Erythroblast (primary cell): Measurements from ENCODE around the gene TSPAN2.
A peak's percentile ranks its signal among the peaks of the same experiment; 100 is the strongest.

Experiments used
- DNase-seq, 2 experiments: peaks; one replicate each; lab custom pipeline; 2025; lab: John Stamatoyannopoulos, UW
- GATA1 ChIP-seq: IDR thresholded peaks from 2 replicates; pipeline ENCODE4 v1.6.1; 2011; ENCODE audit warnings: low read depth, mild to moderate bottlenecking, control low read depth, low read length, moderate library complexity
- POLR2A ChIP-seq: IDR thresholded peaks from 2 replicates; pipeline ENCODE4 v1.6.1; 2011; ENCODE audit warnings: mild to moderate bottlenecking, low read length

Gene TSPAN2

DNA sequence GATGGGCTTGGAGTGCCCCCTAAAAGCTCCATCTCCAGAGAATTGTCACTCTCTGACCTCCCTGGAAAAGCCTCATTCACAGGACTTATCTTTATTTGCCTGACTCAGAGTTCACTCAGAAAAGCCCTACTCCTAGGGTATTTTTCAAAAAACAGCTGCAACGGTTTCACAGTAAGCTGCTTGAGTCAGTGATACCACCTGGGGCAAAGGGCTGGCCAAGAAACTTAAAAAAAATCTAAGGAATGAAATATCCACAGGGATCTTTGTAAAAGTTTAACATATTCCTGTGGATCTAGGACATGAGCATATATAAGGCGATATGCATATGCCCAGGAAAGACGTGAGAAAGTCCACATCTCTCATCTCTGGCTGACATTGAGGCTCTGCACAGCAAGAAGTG lies 33.8 kb upstream of the TSPAN2 start:
- no peak for DNase-seq
- TF ChIP-seq POLR2A, result no peak
- no peak for TF ChIP-seq GATA1

- no peak for TF ChIP-seq POLR2A
- TF ChIP-seq GATA1, result no peak
Measured at GRCh38 chr1:115121793-115122192, 32.5 kb upstream of the TSPAN2 start.

GRCh38 chr1:115120296-115120695 lies 31.0 kb upstream of the TSPAN2 start:
- TF ChIP-seq POLR2A (no peak), GATA1 (no peak)
- DNase-seq, result no peak

More at GRCh38 chr1:115121793-115122192, 32.5 kb upstream of the TSPAN2 start:
- DNase-seq, result no peak

GRCh38 chr1:115118611-115119010 lies 29.3 kb upstream of the TSPAN2 start:
- no peak for DNase-seq
- TF ChIP-seq POLR2A (no peak), GATA1 (no peak)

DNA sequence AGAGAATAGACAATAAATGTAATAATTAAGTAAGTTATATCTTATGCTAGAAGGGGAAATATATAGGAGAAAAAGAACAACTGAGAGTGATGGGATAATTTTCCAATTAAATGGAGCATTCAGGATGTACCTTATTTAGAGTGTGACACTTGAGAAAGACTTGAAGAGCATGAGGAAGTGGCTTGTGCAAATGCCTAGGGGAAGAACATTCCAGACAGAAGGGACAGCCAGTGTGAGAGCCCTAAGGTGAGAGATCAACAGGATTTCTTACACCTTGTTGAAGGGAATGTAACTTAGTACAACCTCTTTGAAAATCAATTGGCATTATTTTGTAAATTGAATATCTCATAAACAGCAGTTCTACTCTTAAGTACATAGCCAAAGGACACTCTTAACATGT lies 28.8 kb upstream of the TSPAN2 start:
- TF ChIP-seq GATA1 (no peak), POLR2A (no peak)
- DNase-seq, result no peak

GRCh38 chr1:115117298-115117697 lies 28.0 kb upstream of the TSPAN2 start:
- no peak for DNase-seq
- TF ChIP-seq POLR2A, result no peak
- TF ChIP-seq GATA1, result no peak

- no peak for DNase-seq
- no peak for TF ChIP-seq GATA1
- TF ChIP-seq POLR2A, result no peak
Measured at GRCh38 chr1:115116512-115116911, 27.2 kb upstream of the TSPAN2 start.

- no peak for DNase-seq
- TF ChIP-seq GATA1, result no peak
- TF ChIP-seq POLR2A, result no peak
Measured at GRCh38 chr1:115115521-115116161, 26.3 kb upstream of the TSPAN2 start.

- TF ChIP-seq GATA1 (no peak), POLR2A (no peak)
- DNase-seq, result no peak
Measured at GRCh38 chr1:115114308-115114707, 25.0 kb upstream of the TSPAN2 start.

- no peak for DNase-seq
- TF ChIP-seq GATA1 (no peak), POLR2A (no peak)
Measured at GRCh38 chr1:115113766-115114165, 24.5 kb upstream of the TSPAN2 start.

DNA sequence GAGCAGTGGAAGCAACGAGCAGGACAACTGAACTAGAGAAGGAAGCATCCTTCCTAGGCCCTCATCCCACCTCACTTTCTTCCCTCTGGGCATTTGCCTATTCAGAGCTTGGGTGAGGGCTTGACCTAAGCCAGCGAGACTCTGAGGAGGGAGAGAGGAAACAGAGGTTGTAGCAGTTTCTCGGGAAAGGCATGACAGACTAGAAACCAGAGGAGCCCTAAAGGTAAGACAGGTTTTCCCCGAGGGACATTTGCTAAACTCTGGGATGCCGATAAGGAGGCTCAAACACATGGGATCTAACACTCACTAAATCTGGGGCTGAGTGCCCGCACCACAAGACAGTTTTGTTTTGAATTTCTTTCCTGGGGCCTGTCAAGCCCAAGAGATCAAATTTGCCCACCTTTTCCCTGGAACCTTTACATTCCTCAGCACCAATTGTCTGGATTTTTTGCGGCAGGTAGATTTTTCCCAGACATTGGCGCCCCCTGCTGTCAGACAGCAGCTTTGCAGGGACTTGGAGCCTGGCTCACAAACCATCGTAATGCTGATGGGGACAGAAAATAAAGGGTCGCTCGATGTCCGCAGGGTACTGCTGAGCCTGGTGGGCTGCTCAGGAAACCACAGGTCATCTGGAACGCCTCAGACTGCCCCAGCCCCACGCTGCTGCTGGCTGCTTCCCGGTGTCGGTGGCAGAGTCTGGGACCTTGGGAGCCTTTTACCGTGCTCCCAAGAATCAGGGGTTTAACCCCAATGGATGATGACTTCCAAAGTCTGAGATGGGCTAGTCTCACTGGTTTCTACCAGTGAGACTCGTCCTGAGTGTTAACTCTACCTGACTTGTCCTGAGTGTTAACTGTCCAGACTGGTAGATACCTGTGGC lies 23.4 kb upstream of the TSPAN2 start:
- TF ChIP-seq POLR2A, result no peak
- no peak for TF ChIP-seq GATA1
- DNase-seq, result peak; percentile 28 to 54

DNA sequence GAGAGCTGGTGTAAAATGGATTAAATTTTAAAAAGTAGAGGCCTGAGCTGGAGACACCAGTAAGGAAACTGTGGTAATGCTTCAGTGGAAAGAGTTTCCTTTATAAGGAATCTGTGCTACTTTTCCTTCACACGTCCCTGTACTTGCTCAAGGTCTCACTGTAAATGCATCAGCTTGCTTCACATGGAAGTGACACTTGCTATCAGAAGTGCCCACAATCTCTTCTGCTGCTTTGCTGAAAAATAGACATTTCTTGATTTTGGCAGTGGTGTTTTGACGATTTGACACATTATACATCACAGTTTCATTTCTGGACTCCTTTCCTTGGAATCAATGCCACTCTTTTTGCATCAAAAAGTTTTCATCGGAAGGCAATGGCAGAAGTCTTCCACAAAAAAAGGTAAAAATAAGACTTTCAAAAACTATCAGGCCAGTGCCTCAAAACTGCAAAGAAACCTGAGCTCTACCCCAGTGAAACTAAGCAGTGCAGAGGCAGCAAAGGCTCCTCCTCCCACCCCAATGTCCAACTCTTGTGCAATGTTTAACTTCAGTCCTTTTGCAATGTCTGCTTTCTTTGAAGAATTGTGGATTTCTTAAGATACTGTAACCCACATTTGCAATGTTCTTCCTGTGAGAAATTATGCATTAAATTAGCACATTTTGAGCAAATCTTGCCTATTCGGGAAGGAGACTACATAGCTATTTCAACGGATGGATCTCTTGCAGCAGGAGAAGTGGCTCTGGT lies 18.4 kb upstream of the TSPAN2 start:
- TF ChIP-seq POLR2A, result no peak
- TF ChIP-seq GATA1, result no peak
- DNase-seq, result no peak

DNA sequence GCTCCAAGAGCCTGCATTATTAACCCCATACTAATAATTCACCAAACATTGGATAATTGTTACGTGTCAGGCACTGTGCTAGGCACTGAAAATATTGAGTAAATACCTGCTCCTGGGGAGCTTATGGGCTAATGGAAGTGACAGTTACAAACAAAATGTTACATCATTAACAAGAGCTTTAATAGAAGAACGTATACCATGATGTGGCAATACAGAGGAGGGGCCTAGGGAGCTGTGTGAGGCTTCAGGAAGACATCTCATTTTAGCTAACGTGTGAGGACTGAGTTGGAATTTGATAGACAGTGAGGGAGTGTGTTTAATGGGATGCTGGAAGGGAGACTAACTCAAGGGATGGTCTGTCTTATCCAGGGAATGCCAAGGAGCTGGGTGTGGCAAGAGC lies 16.5 kb upstream of the TSPAN2 start:
- TF ChIP-seq POLR2A (no peak), GATA1 (no peak)
- DNase-seq, result no peak

GRCh38 chr1:115099693-115100050 lies 10.4 kb upstream of the TSPAN2 start:
- TF ChIP-seq GATA1 (no peak), POLR2A (no peak)
- DNase-seq, result no peak
